SK-N-SH (cell line): ENCODE results near the gene CACNA1D.

Source experiments
- FOXJ3 ChIP-seq: sonication (generic); formaldehyde crosslinking; IDR thresholded peaks from 2 replicates; pipeline ENCODE4 v1.5.1; 2020; ENCODE audit warnings: mild to moderate bottlenecking, missing genetic modification reagents
- POLR2AphosphoS5 ChIP-seq: IDR thresholded peaks from 2 replicates; pipeline ENCODE4 v1.6.1; 2012; ENCODE audit warnings: low read depth, low read length

DNA sequence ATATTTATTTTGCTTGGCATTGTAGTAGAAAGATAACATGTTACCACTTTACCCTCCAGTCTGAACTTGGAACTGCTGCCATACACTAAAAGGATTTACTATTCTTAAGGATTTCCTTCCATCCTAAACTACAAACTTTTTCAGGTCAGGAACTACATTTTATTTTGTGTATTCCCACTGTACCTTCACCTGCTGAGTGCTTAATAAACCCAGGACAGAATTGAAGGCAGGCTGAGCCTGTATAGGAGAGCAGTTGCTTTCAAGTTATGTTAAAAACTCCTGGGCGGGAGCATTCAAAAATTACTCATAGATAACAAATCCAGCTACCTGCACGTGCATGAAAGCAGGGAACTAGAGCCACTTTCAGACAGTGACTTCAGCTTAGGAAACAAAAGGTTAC is 58.3 kb downstream of the CACNA1D start:
- TF ChIP-seq POLR2AphosphoS5 (no peak), FOXJ3 (no peak)
